HEK293 (cell line): ENCODE measurements around the gene BCL7A.

ENCODE experiments used
- OSR2 ChIP-seq: fragments of 450-650 bp; formaldehyde crosslinking; IDR thresholded peaks from 2 replicates; pipeline ENCODE4 v1.5.1; 2016; ENCODE audit warnings: missing biosample characterization, missing genetic modification characterization
- TCF7L2 ChIP-seq: IDR thresholded peaks from 2 replicates; pipeline ENCODE4 v1.6.1; 2011; ENCODE audit warnings: low read depth, mild to moderate bottlenecking, inconsistent platforms, low read length, moderate library complexity, borderline replicate concordance
- ZBTB7A ChIP-seq: fragments of 450-650 bp; formaldehyde crosslinking; IDR thresholded peaks from 2 replicates; pipeline ENCODE4 v1.5.1; 2016; ENCODE audit warnings: low read depth, missing biosample characterization, missing genetic modification characterization
- ZNF121 ChIP-seq: fragments of 450-650 bp; formaldehyde crosslinking; IDR thresholded peaks from 2 replicates; pipeline ENCODE4 v1.5.1; 2016; ENCODE audit warnings: missing biosample characterization, missing genetic modification characterization
- ZNF239 ChIP-seq: fragments of 450-650 bp; formaldehyde crosslinking; IDR thresholded peaks from 2 replicates; pipeline ENCODE4 v1.5.1; 2016; ENCODE audit warnings: missing biosample characterization, missing genetic modification characterization
- ZNF324 ChIP-seq: fragments of 450-650 bp; formaldehyde crosslinking; IDR thresholded peaks from 2 replicates; pipeline ENCODE4 v1.5.1; 2016; ENCODE audit warnings: missing biosample characterization, missing genetic modification characterization
- ZNF585B ChIP-seq: fragments of 450-650 bp; formaldehyde crosslinking; IDR thresholded peaks from 2 replicates; pipeline ENCODE4 v1.5.1; 2016; ENCODE audit warnings: missing biosample characterization, missing genetic modification characterization
- ZNF768 ChIP-seq: fragments of 450-650 bp; formaldehyde crosslinking; IDR thresholded peaks from 2 replicates; pipeline ENCODE4 v1.5.1; 2018; ENCODE audit warnings: missing biosample characterization, mild to moderate bottlenecking, missing genetic modification characterization
- ZNF792 ChIP-seq: fragments of 450-650 bp; formaldehyde crosslinking; IDR thresholded peaks from 2 replicates; pipeline ENCODE4 v1.5.1; 2016; ENCODE audit warnings: missing biosample characterization, missing genetic modification characterization
- TF ChIP-seq, protein P1 (sequence below): fragments of 450-650 bp; formaldehyde crosslinking; IDR thresholded peaks from 2 replicates; pipeline ENCODE4 v1.5.1; 2016; ENCODE audit warnings: missing biosample characterization, missing genetic modification characterization
- TF ChIP-seq, protein P2 (sequence below): fragments of 450-650 bp; formaldehyde crosslinking; IDR thresholded peaks from 2 replicates; pipeline ENCODE4 v1.5.1; 2016; ENCODE audit warnings: missing biosample characterization, missing genetic modification characterization

DNA sequence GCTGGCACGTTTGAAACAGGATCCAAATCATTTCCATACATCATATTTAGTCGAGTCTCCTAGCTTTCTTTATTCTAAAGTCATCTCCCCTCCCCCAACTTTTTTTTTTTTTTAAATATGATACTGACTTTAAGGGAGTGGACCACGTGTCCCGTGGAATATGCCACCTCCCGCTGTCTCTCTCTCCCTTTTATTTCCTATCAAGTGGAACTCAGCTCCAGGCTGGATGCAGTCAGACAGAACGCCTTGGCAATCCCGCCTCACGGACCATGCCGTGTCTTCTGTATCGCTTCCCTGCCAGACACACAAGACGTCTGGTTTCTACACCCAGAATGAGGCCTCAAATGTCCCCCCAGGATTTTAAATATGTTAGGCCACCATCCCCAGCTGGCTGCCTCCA is 21.2 kb downstream of the BCL7A start:
- TF ChIP-seq, protein P1, sequence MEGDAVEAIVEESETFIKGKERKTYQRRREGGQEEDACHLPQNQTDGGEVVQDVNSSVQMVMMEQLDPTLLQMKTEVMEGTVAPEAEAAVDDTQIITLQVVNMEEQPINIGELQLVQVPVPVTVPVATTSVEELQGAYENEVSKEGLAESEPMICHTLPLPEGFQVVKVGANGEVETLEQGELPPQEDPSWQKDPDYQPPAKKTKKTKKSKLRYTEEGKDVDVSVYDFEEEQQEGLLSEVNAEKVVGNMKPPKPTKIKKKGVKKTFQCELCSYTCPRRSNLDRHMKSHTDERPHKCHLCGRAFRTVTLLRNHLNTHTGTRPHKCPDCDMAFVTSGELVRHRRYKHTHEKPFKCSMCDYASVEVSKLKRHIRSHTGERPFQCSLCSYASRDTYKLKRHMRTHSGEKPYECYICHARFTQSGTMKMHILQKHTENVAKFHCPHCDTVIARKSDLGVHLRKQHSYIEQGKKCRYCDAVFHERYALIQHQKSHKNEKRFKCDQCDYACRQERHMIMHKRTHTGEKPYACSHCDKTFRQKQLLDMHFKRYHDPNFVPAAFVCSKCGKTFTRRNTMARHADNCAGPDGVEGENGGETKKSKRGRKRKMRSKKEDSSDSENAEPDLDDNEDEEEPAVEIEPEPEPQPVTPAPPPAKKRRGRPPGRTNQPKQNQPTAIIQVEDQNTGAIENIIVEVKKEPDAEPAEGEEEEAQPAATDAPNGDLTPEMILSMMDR (tag by site-specific recombination) = no peak
- no peak for TF ChIP-seq TCF7L2
- TF ChIP-seq ZNF239 (tag by site-specific recombination) = no peak
- no peak for TF ChIP-seq ZNF585B (tag by site-specific recombination)
- TF ChIP-seq, protein P2, sequence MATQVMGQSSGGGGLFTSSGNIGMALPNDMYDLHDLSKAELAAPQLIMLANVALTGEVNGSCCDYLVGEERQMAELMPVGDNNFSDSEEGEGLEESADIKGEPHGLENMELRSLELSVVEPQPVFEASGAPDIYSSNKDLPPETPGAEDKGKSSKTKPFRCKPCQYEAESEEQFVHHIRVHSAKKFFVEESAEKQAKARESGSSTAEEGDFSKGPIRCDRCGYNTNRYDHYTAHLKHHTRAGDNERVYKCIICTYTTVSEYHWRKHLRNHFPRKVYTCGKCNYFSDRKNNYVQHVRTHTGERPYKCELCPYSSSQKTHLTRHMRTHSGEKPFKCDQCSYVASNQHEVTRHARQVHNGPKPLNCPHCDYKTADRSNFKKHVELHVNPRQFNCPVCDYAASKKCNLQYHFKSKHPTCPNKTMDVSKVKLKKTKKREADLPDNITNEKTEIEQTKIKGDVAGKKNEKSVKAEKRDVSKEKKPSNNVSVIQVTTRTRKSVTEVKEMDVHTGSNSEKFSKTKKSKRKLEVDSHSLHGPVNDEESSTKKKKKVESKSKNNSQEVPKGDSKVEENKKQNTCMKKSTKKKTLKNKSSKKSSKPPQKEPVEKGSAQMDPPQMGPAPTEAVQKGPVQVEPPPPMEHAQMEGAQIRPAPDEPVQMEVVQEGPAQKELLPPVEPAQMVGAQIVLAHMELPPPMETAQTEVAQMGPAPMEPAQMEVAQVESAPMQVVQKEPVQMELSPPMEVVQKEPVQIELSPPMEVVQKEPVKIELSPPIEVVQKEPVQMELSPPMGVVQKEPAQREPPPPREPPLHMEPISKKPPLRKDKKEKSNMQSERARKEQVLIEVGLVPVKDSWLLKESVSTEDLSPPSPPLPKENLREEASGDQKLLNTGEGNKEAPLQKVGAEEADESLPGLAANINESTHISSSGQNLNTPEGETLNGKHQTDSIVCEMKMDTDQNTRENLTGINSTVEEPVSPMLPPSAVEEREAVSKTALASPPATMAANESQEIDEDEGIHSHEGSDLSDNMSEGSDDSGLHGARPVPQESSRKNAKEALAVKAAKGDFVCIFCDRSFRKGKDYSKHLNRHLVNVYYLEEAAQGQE (tag by site-specific recombination) = no peak
- no peak for TF ChIP-seq ZNF792 (tag by site-specific recombination)
- no peak for TF ChIP-seq ZNF121
- no peak for TF ChIP-seq OSR2 (tag by site-specific recombination)
- TF ChIP-seq ZNF768 = no peak
- TF ChIP-seq ZNF324 = no peak
- TF ChIP-seq ZBTB7A (tag by site-specific recombination) = no peak
